Measurements from ENCODE around the gene XYLT1.

DNA sequence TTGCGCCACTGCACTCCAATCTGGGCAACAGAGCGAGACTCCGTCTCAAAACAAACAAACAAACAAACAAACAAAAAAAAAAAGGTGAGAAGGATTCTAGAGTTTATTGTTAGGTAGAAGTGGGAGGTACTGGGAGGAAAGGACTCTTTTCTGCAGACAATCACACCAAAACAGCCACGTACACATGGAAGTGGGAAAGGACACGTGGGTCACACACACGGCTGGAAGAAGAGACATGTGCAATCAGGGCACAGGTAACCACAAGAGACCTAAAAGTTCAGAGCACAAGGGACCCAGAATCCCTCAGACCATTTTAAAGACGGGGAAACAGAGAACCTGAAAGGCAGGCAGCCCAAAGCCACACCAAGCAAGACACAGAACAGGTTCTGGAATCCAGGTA lies 20.5 kb downstream of the XYLT1 start:
- TF ChIP-seq EP300 (conservative IDR thresholded peaks at IDR 0.05; ENCODE audit: poor library complexity, severe bottlenecking) (no peak), EZH2 (IDR thresholded peaks at IDR 0.05; ENCODE audit: borderline replicate concordance, insufficient read depth, low read length, poor library complexity, severe bottlenecking) (no peak), MXI1 (conservative IDR thresholded peaks at IDR 0.05; ENCODE audit: poor library complexity, severe bottlenecking) (no peak), RAD21 (conservative IDR thresholded peaks at IDR 0.05) (no peak), SMC3 (conservative IDR thresholded peaks at IDR 0.05; ENCODE audit: poor library complexity) (no peak), POLR2AphosphoS5 (IDR thresholded peaks at IDR 0.05) (no peak), TAF1 (IDR thresholded peaks at IDR 0.05; ENCODE audit: low read depth) (no peak)
- TF ChIP-seq, protein P1, sequence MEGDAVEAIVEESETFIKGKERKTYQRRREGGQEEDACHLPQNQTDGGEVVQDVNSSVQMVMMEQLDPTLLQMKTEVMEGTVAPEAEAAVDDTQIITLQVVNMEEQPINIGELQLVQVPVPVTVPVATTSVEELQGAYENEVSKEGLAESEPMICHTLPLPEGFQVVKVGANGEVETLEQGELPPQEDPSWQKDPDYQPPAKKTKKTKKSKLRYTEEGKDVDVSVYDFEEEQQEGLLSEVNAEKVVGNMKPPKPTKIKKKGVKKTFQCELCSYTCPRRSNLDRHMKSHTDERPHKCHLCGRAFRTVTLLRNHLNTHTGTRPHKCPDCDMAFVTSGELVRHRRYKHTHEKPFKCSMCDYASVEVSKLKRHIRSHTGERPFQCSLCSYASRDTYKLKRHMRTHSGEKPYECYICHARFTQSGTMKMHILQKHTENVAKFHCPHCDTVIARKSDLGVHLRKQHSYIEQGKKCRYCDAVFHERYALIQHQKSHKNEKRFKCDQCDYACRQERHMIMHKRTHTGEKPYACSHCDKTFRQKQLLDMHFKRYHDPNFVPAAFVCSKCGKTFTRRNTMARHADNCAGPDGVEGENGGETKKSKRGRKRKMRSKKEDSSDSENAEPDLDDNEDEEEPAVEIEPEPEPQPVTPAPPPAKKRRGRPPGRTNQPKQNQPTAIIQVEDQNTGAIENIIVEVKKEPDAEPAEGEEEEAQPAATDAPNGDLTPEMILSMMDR (IDR thresholded peaks at IDR 0.05; ENCODE audit: poor library complexity, severe bottlenecking), result no peak
- TF ChIP-seq, protein P2, sequence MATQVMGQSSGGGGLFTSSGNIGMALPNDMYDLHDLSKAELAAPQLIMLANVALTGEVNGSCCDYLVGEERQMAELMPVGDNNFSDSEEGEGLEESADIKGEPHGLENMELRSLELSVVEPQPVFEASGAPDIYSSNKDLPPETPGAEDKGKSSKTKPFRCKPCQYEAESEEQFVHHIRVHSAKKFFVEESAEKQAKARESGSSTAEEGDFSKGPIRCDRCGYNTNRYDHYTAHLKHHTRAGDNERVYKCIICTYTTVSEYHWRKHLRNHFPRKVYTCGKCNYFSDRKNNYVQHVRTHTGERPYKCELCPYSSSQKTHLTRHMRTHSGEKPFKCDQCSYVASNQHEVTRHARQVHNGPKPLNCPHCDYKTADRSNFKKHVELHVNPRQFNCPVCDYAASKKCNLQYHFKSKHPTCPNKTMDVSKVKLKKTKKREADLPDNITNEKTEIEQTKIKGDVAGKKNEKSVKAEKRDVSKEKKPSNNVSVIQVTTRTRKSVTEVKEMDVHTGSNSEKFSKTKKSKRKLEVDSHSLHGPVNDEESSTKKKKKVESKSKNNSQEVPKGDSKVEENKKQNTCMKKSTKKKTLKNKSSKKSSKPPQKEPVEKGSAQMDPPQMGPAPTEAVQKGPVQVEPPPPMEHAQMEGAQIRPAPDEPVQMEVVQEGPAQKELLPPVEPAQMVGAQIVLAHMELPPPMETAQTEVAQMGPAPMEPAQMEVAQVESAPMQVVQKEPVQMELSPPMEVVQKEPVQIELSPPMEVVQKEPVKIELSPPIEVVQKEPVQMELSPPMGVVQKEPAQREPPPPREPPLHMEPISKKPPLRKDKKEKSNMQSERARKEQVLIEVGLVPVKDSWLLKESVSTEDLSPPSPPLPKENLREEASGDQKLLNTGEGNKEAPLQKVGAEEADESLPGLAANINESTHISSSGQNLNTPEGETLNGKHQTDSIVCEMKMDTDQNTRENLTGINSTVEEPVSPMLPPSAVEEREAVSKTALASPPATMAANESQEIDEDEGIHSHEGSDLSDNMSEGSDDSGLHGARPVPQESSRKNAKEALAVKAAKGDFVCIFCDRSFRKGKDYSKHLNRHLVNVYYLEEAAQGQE (IDR thresholded peaks at IDR 0.05; ENCODE audit: borderline replicate concordance), result no peak
